Myocyte (in vitro differentiated cells): Measurements from ENCODE around the gene TK2. TPM values are rescaled to one million over a fixed set of nuclear protein-coding genes. Genes with fewer than 3 reads are reported as not detected.
"Not testable (repeated sequence)": the region's sequence is repeated elsewhere in the genome, so short reads cannot be mapped to it uniquely, and the experiment has no call there.

Experiments
- DNase-seq: peaks from one replicate; pipeline ENCODE4 v3.0.0-alpha.2; 2012; ENCODE audit warnings: low read depth
- total RNA-seq: library from RNA; depleted of rRNA; stranded (reverse); fragments of >200 nt; gene quantifications from 2 replicates; pipeline ENCODE4 v1.2.3, GENCODE V29; 2014

TK2 gene
- total RNA-seq, 1 donor from 2014 or later = 18.9 TPM

GRCh38 chr16:66574081-66574480 is 24.2 kb upstream of the TK2 start:
- no peak for DNase-seq

DNA sequence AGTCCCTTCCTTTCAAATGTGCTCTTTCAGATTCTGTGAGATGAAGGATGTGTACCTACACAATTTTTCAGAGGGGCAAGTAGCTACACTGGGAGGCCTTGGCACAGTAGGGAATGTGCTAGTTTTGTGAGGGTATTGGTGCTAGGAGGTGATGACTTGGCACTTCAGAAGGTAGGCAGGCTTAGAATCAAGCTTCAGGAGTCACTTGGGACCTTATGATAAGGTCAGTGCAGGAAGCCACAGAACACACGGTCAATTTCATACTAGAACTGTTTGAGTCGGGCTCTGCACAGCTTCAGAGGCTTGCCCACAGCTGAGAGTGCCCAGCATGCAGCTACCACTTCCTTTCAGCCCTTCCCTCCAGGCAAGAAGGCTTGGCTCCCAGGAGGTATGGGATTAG is 22.4 kb upstream of the TK2 start:
- DNase-seq = no peak

DNA sequence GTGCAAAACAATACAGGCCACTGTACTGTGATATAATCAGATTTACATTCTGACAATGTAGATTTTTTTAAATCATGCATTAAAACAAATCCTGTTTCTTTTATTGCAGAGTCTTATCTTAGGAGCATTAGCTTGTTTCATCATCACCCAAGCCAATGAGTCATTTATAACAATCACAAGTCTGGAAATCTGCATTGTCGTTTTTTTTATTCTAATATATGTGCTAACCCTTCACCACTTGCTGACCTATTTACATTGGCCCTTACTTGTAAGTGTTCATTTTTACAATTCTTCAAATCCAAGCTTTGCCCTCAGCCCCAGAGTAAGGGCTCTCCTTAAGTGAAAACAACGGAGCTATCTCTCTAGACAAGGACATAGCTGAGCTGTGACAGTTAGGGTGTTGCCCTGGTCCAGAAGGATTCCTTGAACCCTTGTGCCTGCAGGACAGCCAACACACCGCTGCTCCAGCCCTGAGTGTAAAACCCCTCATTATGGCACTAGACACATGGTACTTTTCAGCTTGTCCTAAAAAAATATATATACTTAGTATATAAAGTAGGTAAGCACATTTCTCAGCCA is 20.0 kb upstream of the TK2 start:
- DNase-seq = peak; percentile 32

DNA sequence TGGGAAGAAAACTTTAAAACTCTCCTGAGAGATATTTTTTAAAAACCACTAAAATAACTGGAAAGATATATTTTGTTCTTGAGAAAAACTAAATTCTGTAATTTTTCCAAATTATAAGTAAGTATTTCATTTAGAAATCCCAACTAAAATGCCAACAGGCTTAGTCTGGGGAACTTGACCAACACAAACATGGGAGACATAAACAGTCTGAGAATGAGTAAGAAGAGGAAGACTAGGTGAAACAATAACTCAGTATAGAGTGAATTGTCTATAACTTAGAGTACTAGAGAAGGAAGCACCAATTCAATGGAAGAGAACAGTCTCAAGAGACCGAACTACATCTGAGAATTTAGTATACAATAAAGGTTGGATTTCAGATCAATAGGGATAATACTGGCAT is 19.2 kb upstream of the TK2 start:
- no peak for DNase-seq

- DNase-seq = no peak
These were observed 18.4 kb upstream of the TK2 start for GRCh38 chr16:66568355-66568754.

- not testable (repeated sequence) for DNase-seq
These were observed 17.3 kb upstream of the TK2 start for GRCh38 chr16:66567270-66567669.

GRCh38 chr16:66566051-66566901 is 16.4 kb upstream of the TK2 start, which contains the start of gene CMTM1:
TSS of gene CMTM1 (plus strand) at chr16:66566439. CDS start at chr16:66566514, 75 bp downstream.
- no peak for DNase-seq

- DNase-seq = no peak
These were observed 13.8 kb upstream of the TK2 start for GRCh38 chr16:66563574-66564334.

DNA sequence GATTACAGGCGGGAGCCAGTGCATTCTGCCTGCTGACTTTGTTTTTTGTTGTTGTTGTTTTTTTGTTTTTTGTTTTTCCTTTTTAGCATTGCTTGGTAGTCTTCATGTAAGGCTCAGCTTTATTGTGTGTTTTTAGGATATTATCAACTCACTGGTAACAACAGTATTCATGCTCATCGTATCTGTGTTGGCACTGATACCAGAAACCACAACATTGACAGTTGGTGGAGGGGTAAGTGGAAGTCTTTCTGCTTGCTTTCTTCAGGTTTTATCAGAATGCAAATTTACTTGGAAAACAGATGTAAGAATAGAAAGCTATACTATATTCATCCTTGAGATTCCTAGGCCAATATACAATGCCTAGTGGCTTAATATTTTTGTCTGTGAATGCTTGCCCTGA is 13.1 kb upstream of the TK2 start:
- DNase-seq = no peak

DNA sequence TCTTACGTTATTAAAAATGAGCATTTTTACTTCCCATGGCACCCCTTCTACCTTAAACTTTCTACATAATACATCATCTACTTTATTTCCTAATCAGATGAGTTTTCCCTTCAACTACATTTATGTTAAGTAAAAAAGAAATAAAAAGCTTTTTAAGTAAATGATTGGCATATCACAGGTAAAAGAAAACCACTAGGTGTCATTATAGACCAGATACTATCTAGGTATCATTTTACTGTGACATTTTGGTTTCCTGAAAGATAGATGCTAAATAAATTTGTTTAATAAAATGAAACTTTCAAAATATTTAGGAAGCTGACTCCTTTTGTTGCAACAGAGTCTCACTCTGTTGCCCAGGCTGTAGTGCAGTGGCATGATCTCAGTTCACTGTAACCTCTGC is 12.5 kb upstream of the TK2 start:
- DNase-seq = no peak

DNA sequence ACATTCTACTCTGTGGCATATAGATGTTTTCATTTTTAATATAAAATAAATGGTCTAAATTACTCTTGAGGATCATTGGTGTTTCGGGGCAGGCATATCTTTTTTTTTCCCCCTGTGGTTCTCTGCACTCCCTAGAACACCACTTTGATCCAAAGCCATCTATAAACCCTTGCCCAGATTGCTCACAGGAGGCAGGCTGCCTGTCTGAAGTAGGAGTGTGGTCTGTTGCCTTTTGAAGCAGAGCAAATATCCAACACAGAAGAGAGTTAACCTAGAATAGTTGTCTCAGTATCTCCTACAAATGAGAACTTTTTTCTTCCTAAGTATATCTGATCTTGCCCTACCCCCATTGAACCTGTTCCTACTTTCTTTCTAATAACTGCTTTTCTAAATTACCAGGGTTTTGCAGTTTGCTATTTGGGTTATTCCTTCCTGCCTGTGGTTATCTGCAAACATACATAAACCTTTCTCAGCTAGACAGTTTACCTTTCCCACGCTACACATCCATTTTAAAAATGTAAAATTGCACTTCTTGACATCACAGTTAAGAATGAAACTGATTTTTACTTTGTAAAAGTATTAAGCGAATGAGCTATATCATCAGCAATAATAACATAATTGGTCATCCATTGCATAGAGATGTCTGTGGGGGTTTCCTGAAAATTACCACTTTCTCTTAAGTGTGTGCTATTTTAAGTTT is 11.6 kb upstream of the TK2 start:
- DNase-seq = no peak

DNA sequence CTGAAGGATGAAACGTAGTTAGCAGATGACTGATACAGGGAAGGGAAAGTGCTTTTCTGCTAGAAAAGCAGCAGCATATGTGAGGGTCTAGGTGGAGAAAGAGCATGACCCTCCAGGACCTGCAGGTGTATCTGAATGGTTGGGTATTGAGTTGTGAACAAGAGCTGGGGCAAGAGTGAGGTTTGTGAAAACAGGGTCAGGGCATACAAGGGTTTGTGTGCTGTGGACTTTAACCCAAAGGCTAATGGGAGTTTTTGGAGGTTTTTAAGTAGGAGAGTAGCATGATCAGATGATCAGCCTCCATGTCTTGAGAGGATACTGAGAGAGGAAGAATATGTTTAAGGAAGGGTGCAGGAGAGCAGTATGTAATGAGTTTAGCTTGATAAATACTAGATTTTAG is 10.2 kb upstream of the TK2 start:
- no peak for DNase-seq

DNA sequence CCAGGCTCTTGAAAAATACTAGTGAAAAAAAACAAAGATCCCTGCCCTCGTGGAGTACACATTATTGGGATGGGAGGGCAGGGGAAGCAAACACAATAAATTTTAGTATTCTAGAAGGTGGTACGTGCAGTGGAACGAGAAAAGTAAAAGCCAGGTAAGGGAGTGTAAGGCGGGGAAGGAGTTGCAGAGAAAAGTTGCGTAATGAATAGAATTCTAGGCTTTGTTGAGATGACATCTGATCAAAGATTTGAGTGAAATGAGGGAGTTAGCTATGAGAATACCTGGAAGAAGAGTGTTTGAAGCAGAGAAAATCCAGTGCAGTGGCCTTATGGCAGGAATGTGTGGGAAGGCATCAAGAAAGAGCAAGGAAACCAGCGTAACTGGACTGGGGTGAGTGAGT is 4.6 kb upstream of the TK2 start:
- DNase-seq = no peak

- no peak for DNase-seq
These were observed 4.1 kb upstream of the TK2 start for GRCh38 chr16:66554021-66554420.

DNA sequence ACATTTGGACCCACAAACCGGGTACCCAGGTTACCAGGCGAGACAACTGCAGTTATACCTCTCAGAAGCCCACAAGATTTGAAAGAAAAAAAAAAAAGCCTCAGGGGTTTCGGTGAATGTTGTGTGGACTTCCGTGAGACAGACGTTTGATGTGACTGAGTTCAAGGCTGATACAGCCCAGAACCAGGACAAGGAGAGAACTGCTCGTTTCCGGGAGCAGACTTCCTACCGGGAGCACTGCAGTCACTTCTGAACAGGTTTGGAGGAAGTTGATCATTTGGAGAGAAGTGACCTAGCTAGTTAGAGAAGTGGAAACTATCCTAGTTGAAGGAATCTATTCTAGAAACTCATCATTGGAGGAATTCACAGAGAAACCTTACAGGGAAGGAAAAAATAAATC is 3.3 kb upstream of the TK2 start:
- DNase-seq = no peak

- peak; percentile 91 for DNase-seq
These were observed 2.6 kb upstream of the TK2 start, which contains the start of gene CKLF for GRCh38 chr16:66552286-66553177. TSS of gene CKLF (plus strand) at chr16:66552576. CDS start at chr16:66552716, 140 bp downstream.

GRCh38 chr16:66551788-66552285 is 1.9 kb upstream of the TK2 start:
- no peak for DNase-seq

GRCh38 chr16:66551348-66551759 is 1.4 kb upstream of the TK2 start:
- DNase-seq = peak; percentile 37

DNA sequence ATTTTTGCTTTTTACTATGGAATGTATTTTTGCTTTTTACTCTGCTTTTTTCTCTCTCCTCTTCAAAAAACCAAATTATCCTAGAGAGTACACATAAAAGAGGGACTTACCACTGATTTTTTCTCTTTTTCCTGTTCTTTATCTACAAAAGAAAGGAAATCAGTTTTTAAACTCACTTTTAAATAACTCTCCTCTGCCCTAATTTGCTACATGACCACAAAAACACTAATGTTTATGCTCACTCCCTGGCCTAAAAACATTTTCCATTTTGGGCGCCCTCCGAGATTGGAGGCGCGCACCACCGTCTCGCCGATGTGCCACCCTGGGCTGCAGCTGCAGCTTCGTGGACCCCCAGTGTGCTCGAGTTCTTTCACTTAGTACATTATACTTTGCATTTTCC is 1.1 kb downstream of the TK2 start:
- no peak for DNase-seq

- DNase-seq = no peak
These were observed 1.9 kb downstream of the TK2 start for GRCh38 chr16:66548068-66548467.
